Smooth muscle cell (in vitro differentiated cells): Measurements from ENCODE around the gene NECAB2. TPM values are rescaled to one million over a fixed set of nuclear protein-coding genes. Genes with fewer than 3 reads are reported as not detected.

ENCODE experiments used
- DNase-seq: peaks from one replicate; lab custom pipeline; 2025; ENCODE audit not compliant: unreplicated experiment; lab: John Stamatoyannopoulos, UW
- H2AFZ ChIP-seq: fragments of 200-600 bp; sonication (generic); 2 replicates; pipeline ENCODE4 v1.6.0; 2016; ENCODE audit warnings: antibody characterized with exemption, low read depth, mild to moderate bottlenecking
- H3F3A ChIP-seq: fragments of 200-600 bp; sonication (generic); 2 replicates; pipeline ENCODE4 v1.6.0; 2017; ENCODE audit warnings: antibody characterized with exemption, low read depth
- H3K27ac ChIP-seq: fragments of 200-600 bp; sonication (generic); 2 replicates; pipeline ENCODE4 v1.5.1; 2016; ENCODE audit warnings: low read depth, mild to moderate bottlenecking
- H3K27me3 ChIP-seq: fragments of 200-600 bp; sonication (generic); 2 replicates; pipeline ENCODE4 v1.6.1; 2016; ENCODE audit warnings: low read depth, mild to moderate bottlenecking
- H3K36me3 ChIP-seq: fragments of 200-600 bp; sonication (generic); 2 replicates; pipeline ENCODE4 v1.5.1; 2016; ENCODE audit warnings: low read depth
- H3K4me1 ChIP-seq: fragments of 200-600 bp; sonication (generic); 2 replicates; pipeline ENCODE4 v1.5.1; 2016; ENCODE audit warnings: low read depth
- H3K4me2 ChIP-seq: fragments of 200-600 bp; sonication (generic); 2 replicates; pipeline ENCODE4 v1.6.0; 2016; ENCODE audit warnings: mild to moderate bottlenecking
- H3K4me3 ChIP-seq: fragments of 200-600 bp; sonication (generic); 2 replicates; pipeline ENCODE4 v1.5.1; 2016; ENCODE audit warnings: mild to moderate bottlenecking
- H3K79me2 ChIP-seq: fragments of 200-600 bp; sonication (generic); 2 replicates; pipeline ENCODE4 v1.6.0; 2016; ENCODE audit warnings: low read depth, mild to moderate bottlenecking
- H3K9ac ChIP-seq: fragments of 200-600 bp; sonication (generic); 2 replicates; pipeline ENCODE4 v1.6.0; 2016; ENCODE audit warnings: low read depth
- H3K9me3 ChIP-seq: fragments of 200-600 bp; sonication (generic); replicated peaks from 2 replicates; pipeline ENCODE4 v1.5.1; 2016; ENCODE audit warnings: low read depth
- H4K20me1 ChIP-seq: fragments of 200-600 bp; sonication (generic); 2 replicates; pipeline ENCODE4 v1.6.0; 2016; ENCODE audit warnings: low read depth
- WGBS: methylation state at CpG from one replicate; pipeline ENCODE4 v1.1.7; 2016; ENCODE audit warnings: low lambda C conversion rate; 5-methylcytosine and 5-hydroxymethylcytosine counted together
- polyA plus RNA-seq: library from polyadenylated mRNA; unstranded; fragments of >200 nt; fragmentation: Nextera tagmentation; extraction: Ambion mirVana; gene quantifications from 2 replicates; pipeline ENCODE4 v1.2.1, GENCODE V29; 2016
- total RNA-seq: library from RNA; depleted of rRNA; stranded (reverse); fragments of >200 nt; gene quantifications from 2 replicates; pipeline ENCODE4 v1.2.3, GENCODE V29; 2014
- TF ChIP-seq, protein P1 (sequence below): fragments of 200-600 bp; sonication (generic); IDR thresholded peaks from 2 replicates; pipeline ENCODE4 v1.5.1; 2017; ENCODE audit warnings: borderline replicate concordance, mild to moderate bottlenecking, antibody characterized with exemption; ENCODE audit not compliant: insufficient read depth, poor library complexity, severe bottlenecking

NECAB2 gene
- total and polyA plus RNA-seq, 2 experiments from 2014 or later: 0.22 to 1.7 TPM

DNA sequence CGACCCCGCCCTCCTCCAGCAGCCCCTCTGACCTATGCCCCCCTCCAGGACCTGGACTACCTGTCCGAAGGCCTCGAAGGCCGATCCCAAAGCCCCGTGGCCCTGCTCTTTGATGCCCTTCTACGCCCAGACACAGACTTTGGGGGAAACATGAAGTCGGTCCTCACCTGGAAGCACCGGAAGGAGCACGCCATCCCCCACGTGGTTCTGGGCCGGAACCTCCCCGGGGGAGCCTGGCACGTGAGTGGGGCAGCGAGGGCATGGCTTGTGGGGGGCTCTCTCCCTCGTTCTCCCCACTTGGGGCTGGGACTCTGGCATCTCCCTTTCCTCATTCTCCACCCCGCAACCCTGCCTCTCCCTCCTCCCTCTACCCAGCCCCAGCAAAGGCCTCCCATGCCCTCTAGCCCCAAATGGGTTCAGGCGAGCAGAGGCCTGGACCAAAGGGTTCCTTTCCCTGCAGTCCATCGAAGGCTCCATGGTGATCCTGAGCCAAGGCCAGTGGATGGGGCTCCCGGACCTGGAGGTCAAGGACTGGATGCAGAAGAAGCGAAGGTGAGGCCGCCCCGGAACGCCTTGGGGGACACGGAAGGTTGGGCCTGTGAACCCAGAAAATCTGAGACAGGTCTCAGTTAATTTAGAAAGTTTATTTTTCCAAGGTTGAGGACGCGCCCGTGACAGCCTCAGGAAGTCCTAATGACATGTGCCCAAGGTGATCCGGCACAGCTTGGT lies 7.4 kb upstream of the NECAB2 start:
- Histone ChIP-seq H2AFZ (no peak overlapping the region), H4K20me1 (peaks cover 6% of the 10 kb centered on the region), H3K4me1 (no peaks in the 10 kb centered on the region), H3K36me3 (no peaks in the 10 kb centered on the region), H3K9ac (no peak overlapping the region), H3K4me2 (no peak overlapping the region), H3F3A (no peaks in the 10 kb centered on the region), H3K27ac (no peak overlapping the region), H3K4me3 (no peak overlapping the region), H3K79me2 (no peaks in the 10 kb centered on the region), H3K27me3 (no peaks in the 10 kb centered on the region), H3K9me3 (no peaks in the 10 kb centered on the region)
- no peak for DNase-seq
- 96% methylated on average over 28 of the region's 29 CpGs for WGBS
- TF ChIP-seq, protein P1, sequence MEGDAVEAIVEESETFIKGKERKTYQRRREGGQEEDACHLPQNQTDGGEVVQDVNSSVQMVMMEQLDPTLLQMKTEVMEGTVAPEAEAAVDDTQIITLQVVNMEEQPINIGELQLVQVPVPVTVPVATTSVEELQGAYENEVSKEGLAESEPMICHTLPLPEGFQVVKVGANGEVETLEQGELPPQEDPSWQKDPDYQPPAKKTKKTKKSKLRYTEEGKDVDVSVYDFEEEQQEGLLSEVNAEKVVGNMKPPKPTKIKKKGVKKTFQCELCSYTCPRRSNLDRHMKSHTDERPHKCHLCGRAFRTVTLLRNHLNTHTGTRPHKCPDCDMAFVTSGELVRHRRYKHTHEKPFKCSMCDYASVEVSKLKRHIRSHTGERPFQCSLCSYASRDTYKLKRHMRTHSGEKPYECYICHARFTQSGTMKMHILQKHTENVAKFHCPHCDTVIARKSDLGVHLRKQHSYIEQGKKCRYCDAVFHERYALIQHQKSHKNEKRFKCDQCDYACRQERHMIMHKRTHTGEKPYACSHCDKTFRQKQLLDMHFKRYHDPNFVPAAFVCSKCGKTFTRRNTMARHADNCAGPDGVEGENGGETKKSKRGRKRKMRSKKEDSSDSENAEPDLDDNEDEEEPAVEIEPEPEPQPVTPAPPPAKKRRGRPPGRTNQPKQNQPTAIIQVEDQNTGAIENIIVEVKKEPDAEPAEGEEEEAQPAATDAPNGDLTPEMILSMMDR: no peak

DNA sequence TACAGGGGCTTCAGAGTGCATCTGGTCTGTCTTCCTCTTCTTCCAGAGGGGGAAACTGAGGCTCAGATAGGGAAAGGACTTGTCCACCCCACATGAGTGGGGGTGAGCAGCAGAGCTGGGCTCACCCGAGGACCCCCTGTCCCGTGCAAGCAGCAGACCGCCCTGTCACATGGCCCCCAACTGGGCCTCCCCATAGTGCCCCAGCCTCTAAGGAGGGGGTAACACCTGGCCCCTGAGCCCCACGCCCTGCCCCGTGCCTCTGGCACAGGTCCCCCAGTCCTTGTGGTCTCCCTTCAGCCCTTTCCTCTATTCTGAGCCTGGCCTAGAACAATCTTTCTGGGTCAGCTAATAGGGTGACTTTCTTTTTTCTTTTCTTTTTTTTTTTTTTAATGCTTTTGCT lies 6.5 kb upstream of the NECAB2 start:
- WGBS: 96% methylated on average over 5 of the region's 5 CpGs
- no peak for DNase-seq

DNA sequence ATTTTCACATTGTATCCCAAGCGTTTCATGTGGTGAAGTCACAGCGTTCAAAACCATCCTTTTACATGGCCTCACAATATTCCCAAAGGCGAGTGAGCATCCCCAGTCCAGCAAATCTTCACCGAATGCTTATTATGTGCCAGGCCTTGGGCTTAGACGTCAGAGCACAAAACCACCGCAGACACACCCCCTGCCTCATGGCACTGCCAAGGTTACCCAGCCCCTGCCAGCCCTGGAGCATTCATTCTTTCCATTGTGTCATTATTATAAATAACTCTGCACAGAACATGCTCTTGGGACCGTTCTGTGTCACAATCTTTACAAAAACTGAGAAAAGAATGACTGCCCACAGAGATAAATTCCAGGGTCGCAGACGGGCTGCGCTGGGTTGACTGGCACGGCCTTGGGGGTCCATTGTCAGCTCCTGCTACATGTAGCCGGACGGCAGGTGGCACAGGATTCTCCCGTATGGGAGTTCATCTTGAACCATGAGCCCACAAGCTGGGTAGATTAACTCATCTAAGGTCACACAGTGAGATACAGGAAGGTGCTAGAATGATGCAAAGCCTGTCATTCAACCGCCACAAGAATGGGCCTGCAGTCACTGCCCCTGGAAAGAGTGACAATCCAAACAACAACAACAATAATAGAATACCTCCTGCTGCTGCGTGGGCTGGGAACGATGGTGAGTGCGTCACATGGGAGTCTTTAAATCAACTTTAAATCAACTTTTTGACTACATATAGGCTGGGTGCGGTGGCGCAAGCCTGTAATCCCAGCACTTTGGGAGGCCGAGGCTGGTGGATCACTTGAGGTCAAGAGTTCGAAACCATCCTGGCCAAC lies 4.5 kb upstream of the NECAB2 start:
- Histone ChIP-seq H3K4me2 (no peak overlapping the region), H3F3A (no peaks in the 10 kb centered on the region), H3K79me2 (no peaks in the 10 kb centered on the region), H4K20me1 (no peaks in the 10 kb centered on the region), H3K27me3 (no peaks in the 10 kb centered on the region), H2AFZ (no peak overlapping the region), H3K9ac (no peak overlapping the region), H3K36me3 (no peaks in the 10 kb centered on the region), H3K9me3 (no peaks in the 10 kb centered on the region), H3K4me3 (no peak overlapping the region), H3K4me1 (no peaks in the 10 kb centered on the region), H3K27ac (no peak overlapping the region)
- no peak for DNase-seq
- TF ChIP-seq, protein P1: no peak
- 88% methylated on average over 22 of the region's 22 CpGs for WGBS

More for the DNA sequence above, 6.5 kb upstream of the NECAB2 start:
- no peaks in the 10 kb centered on the region for H3K36me3 ChIP-seq
- no peak overlapping the region for H2AFZ ChIP-seq
- no peak overlapping the region for H3K27ac ChIP-seq
- H3K9me3 ChIP-seq: no peaks in the 10 kb centered on the region
- TF ChIP-seq, protein P1: no peak
- no peak overlapping the region for H3K9ac ChIP-seq
- no peaks in the 10 kb centered on the region for H3F3A ChIP-seq
- H3K27me3 ChIP-seq: no peaks in the 10 kb centered on the region
- H3K4me3 ChIP-seq: no peak overlapping the region
- no peaks in the 10 kb centered on the region for H3K79me2 ChIP-seq
- no peak overlapping the region for H3K4me2 ChIP-seq
- H4K20me1 ChIP-seq: peaks cover 6% of the 10 kb centered on the region
- H3K4me1 ChIP-seq: no peaks in the 10 kb centered on the region
